A673 (cell line): ENCODE measurements around the gene IRF6. TPM values are rescaled to one million over a fixed set of nuclear protein-coding genes. Genes with fewer than 3 reads are reported as not detected.

Experiments
- BruUV-seq: library from RNA; stranded (reverse); fragments of 400-500 nt; replicated peaks from 2 replicates; lab custom pipeline; 2021; lab: Mats Ljungman, UMichigan
- CTCF ChIA-PET: fragments of 300-600 bp; sonication (Branson Sonifier 250); formaldehyde crosslinking; loops from one replicate; lab custom pipeline; 2022; ENCODE audit warnings: antibody characterized with exemption; lab: Charles Lee
- POLR2A ChIA-PET: fragments of 300-600 bp; sonication (Branson Sonifier 250); formaldehyde crosslinking; loops from one replicate; lab custom pipeline; 2022; ENCODE audit warnings: antibody characterized with exemption; ENCODE audit not compliant: low non-redundant PET; lab: Charles Lee
- DNase-seq: peaks from one replicate; pipeline ENCODE4 v3.0.0-alpha.2; 2015; ENCODE audit warnings: low spot score
- H3K27ac ChIP-seq: fragments of 200-600 bp; sonication (generic); 2 replicates; pipeline ENCODE4 v1.5.1; 2016; ENCODE audit warnings: mixed run types, low read depth, mild to moderate bottlenecking, mixed read lengths, antibody characterized with exemption, low read length; ENCODE audit not compliant: poor library complexity, severe bottlenecking
- H3K27me3 ChIP-seq: fragments of 200-600 bp; sonication (generic); replicated peaks from 2 replicates; pipeline ENCODE4 v1.6.1; 2017; ENCODE audit warnings: mixed run types, low read depth, mild to moderate bottlenecking, mixed read lengths, antibody characterized with exemption, low read length; ENCODE audit not compliant: insufficient read depth, poor library complexity
- H3K36me3 ChIP-seq: fragments of 200-600 bp; sonication (generic); 2 replicates; pipeline ENCODE4 v1.6.1; 2016; ENCODE audit warnings: mixed run types, mild to moderate bottlenecking, mixed read lengths, antibody characterized with exemption, low read length; ENCODE audit not compliant: insufficient read depth, poor library complexity, severe bottlenecking
- H3K4me1 ChIP-seq: fragments of 200-600 bp; sonication (generic); 2 replicates; pipeline ENCODE4 v1.6.1; 2017; ENCODE audit warnings: mixed run types, mild to moderate bottlenecking, mixed read lengths, antibody characterized with exemption, low read length; ENCODE audit not compliant: insufficient read depth, poor library complexity, severe bottlenecking
- H3K4me3 ChIP-seq: fragments of 200-600 bp; sonication (generic); 2 replicates; pipeline ENCODE4 v1.5.1; 2016; ENCODE audit warnings: low read depth, mixed run types, mild to moderate bottlenecking, mixed read lengths, low read length; ENCODE audit not compliant: poor library complexity, severe bottlenecking
- H3K9me3 ChIP-seq: fragments of 200-600 bp; sonication (generic); 2 replicates; pipeline ENCODE4 v1.6.1; 2016; ENCODE audit warnings: mixed run types, low read depth, mild to moderate bottlenecking, mixed read lengths, antibody characterized with exemption, low read length; ENCODE audit not compliant: poor library complexity, severe bottlenecking
- EZH2 ChIP-seq: fragments of 200-600 bp; sonication (generic); IDR thresholded peaks from 2 replicates; pipeline ENCODE4 v1.6.1; 2017; ENCODE audit warnings: borderline replicate concordance, low read depth, mild to moderate bottlenecking, mixed read lengths, antibody characterized with exemption, low read length; ENCODE audit not compliant: poor library complexity, severe bottlenecking
- intact Hi-C: fragments of 100-400 bp; cut with micrococcal nuclease; formaldehyde crosslinking; loops from one replicate; pipeline ENCODE4 v1.10.0; 2022; ENCODE audit not compliant: unreplicated experiment
- total RNA-seq: library from RNA; stranded (reverse); gene quantifications from 2 replicates; pipeline ENCODE4 v1.2.3, GENCODE V29; 2021
- TF ChIP-seq, protein P1 (sequence below): fragments of 300-800, 200-600 bp; sonication (generic); conservative IDR thresholded peaks from 2 replicates; pipeline ENCODE4 v1.5.1; 2017; ENCODE audit warnings: low read depth, mild to moderate bottlenecking, antibody characterized with exemption, low read length, moderate library complexity, mixed read lengths

IRF6 gene
- total RNA-seq, 1 experiment from 2014 or later = 0.17 TPM

DNA sequence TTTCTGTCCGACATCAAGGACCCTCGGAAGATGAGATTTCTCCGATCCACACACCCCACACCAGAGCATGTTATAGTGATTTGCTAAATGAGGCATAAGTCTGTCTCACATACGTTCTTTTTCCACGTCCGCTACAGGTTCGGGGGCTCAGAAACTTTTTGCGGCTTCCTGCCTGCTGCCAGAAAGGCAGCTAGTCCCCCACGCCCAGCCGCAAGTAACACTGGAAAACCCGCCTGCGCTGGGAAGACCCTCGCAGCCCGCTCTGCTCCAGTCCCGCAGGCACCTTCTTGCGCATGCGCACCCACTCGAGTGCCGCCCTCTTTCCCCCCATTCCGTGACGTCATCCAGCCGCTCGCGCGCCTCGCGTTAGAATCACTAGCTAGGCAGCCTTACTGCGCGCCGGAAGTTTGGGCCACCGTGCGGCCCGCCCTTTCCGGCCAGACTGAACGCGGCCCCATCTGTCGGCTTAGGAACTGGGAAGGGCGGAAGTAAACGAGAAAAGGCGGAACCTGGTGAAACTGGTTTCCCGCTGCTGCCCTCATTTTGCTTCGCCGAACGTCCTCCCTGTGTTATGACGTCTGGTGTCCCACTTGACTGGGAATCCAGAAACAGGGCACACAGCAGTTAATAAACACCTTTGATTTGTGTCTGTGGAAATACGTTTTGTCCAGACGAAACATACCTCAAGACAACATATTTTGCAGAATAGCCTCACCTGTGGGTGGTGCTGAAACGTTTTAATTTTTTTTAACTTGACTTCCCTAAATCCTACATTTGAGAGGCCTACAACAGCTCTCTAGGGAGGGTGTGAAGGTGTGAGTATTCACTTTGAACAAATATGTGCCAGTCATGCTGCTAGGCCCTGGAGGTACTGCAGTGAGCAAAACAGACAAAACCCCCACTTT, 21.4 kb downstream of the IRF6 start, which contains the start of gene C1orf74:
TSS of gene C1orf74 (minus strand) at position 295 of the 905 bp plus-strand sequence. CDS start 925 bp downstream, outside the sequence.
- DNase-seq = peak; percentile 99
- ChIA-PET CTCF (interaction anchor here (0.6 to 1.0 kb wide), 2 partner anchors 10 to 38 kb away, joined by 3 read pairs; no protein-coding TSS in a partner anchor), POLR2A (no interaction called here)
- no peaks in the 10 kb centered on the region for H3K36me3 ChIP-seq
- peaks cover 13% of the 10 kb centered on the region for H3K4me1 ChIP-seq
- BruUV-seq = TSS peak; percentile 99
- TF ChIP-seq, protein P1, sequence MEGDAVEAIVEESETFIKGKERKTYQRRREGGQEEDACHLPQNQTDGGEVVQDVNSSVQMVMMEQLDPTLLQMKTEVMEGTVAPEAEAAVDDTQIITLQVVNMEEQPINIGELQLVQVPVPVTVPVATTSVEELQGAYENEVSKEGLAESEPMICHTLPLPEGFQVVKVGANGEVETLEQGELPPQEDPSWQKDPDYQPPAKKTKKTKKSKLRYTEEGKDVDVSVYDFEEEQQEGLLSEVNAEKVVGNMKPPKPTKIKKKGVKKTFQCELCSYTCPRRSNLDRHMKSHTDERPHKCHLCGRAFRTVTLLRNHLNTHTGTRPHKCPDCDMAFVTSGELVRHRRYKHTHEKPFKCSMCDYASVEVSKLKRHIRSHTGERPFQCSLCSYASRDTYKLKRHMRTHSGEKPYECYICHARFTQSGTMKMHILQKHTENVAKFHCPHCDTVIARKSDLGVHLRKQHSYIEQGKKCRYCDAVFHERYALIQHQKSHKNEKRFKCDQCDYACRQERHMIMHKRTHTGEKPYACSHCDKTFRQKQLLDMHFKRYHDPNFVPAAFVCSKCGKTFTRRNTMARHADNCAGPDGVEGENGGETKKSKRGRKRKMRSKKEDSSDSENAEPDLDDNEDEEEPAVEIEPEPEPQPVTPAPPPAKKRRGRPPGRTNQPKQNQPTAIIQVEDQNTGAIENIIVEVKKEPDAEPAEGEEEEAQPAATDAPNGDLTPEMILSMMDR = no peak
- TF ChIP-seq EZH2 = no peak
- peak within 1 kb of the TSS; percentile 90 for H3K27ac ChIP-seq
- intact Hi-C loops = no loop called here
- H3K4me3 ChIP-seq = peak within 1 kb of the TSS; percentile 63
- no peaks in the 10 kb centered on the region for H3K9me3 ChIP-seq
- H3K27me3 ChIP-seq = peaks cover 13% of the 10 kb centered on the region

DNA sequence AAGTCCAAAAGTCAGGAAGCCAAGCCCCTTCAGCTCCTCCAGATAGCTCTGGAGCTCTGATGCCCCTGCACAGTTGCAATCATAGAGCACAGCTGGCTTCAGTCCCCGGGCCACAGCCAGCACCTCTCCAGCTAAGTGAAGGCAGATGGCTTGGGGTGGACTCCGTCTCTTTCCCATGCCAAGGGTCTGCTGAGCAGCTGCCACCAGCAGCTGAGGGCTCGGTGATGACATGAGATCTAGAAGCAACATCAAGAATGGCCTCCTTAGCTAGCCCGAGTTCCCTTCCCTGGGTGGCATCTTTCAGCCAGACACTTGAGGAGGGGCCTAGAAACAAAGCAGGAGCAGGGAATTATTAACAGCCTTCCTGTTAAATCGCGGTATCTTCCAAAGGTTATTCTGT, 22.6 kb downstream of the IRF6 start:
- H3K36me3 ChIP-seq = no peaks in the 10 kb centered on the region
- CTCF ChIA-PET = no interaction called here
- intact Hi-C loops = no loop called here
- peaks cover 5% of the 10 kb centered on the region for H3K27me3 ChIP-seq
- no peaks in the 10 kb centered on the region for H3K9me3 ChIP-seq
- no peak for DNase-seq
- H3K4me3 ChIP-seq = peak overlapping the region; percentile 63
- POLR2A ChIA-PET = no interaction called here
- BruUV-seq = no TSS peak
- H3K27ac ChIP-seq = no peak overlapping the region
- H3K4me1 ChIP-seq = peaks cover 13% of the 10 kb centered on the region
- TF ChIP-seq, protein P1 = no peak
- TF ChIP-seq EZH2 = no peak

DNA sequence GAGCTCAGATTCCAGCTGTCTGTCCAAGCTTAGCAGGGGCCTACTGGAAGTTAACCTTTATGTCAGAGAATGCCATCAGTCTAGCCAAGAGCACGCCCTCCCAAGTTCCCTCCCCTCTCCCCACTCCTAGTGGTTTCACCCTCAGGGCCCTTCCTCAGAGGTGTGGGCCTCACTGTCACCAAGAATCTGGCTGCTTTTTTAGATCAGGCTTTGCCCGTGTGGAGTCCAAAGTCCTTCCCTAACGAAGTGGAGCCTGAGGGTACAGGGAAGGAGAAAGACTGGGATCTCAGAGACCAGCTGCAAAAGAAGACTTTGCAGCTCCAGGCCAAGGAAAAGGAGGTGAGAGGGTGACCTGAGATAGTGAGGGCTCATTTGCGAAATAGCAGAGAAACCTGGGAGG, 25.7 kb downstream of the IRF6 start:
- no peaks in the 10 kb centered on the region for H3K9me3 ChIP-seq
- intact Hi-C loops = no loop called here
- no peak overlapping the region for H3K27ac ChIP-seq
- H3K27me3 ChIP-seq = no peaks in the 10 kb centered on the region
- POLR2A ChIA-PET = no interaction called here
- no peak for DNase-seq
- peaks cover 13% of the 10 kb centered on the region for H3K4me1 ChIP-seq
- BruUV-seq = no TSS peak
- TF ChIP-seq, protein P1 = no peak
- no peak for TF ChIP-seq EZH2
- no peaks in the 10 kb centered on the region for H3K36me3 ChIP-seq
- H3K4me3 ChIP-seq = no peak overlapping the region
- CTCF ChIA-PET = no interaction called here
